Tibial artery (tissue), 4 donors: ENCODE measurements around the gene TSHZ2.

Experiments
- DNase-seq, 2 donors: peaks; one replicate each; pipeline ENCODE4 v3.0.0-alpha.2; 2019
- H3K27ac ChIP-seq, 2 donors: fragments of 200-600 bp; sonication (generic) in 1 of 2; 1 replicate in 1 of 2; 2 replicates in 1 of 2; pipeline ENCODE4 v1.5.1; 2018 to 2019; ENCODE audit warnings: mild to moderate bottlenecking in 1 of 2
- H3K27me3 ChIP-seq, 2 donors: fragments of 200-600 bp; sonication (generic) in 1 of 2; one replicate each; pipeline versions ENCODE4 v1.5.1 to v1.6.0; 2016 to 2019
- H3K36me3 ChIP-seq, 3 donors: fragments of 200-600 bp; sonication (generic) in 2 of 3; one replicate each; pipeline ENCODE4 v1.5.1; 2016 to 2019; ENCODE audit warnings: mild to moderate bottlenecking in 2 of 3
- H3K4me1 ChIP-seq, 4 donors: fragments of 200-600 bp; sonication (generic) in 2 of 4; 1 replicate in 3 of 4; 2 replicates in 1 of 4; pipeline ENCODE4 v1.5.1; 2016 to 2019
- H3K4me3 ChIP-seq, 2 donors: fragments of 200-600 bp; sonication (generic) in 1 of 2; 1 replicate in 1 of 2; 2 replicates in 1 of 2; pipeline ENCODE4 v1.5.1; 2018 to 2019; ENCODE audit warnings: mild to moderate bottlenecking in 2 of 2
- H3K9me3 ChIP-seq, 3 donors: fragments of 200-600 bp; sonication (generic) in 1 of 3; one replicate each; pipeline ENCODE4 v1.5.1; 2016 to 2019
- intact Hi-C: fragments of 100-400 bp; cut with DNase I; formaldehyde crosslinking; loops from one replicate; pipeline ENCODE4 v1.15.0; 2023; ENCODE audit warnings: low total_unique reads
- TF ChIP-seq, protein P1 (sequence below), 2 experiments: fragments of 200-600 bp in 1 of 2; fragments of 450-650 bp in 1 of 2; IDR thresholded peaks; one replicate each; pipeline ENCODE4 v1.5.1; 2017 to 2019; ENCODE audit warnings: antibody characterized with exemption in 2 of 2, mild to moderate bottlenecking in 1 of 2, moderate library complexity in 1 of 2

TSHZ2 gene

GRCh38 chr20:53216856-53217576, 244.9 kb downstream of the TSHZ2 start:
- Histone ChIP-seq H3K4me1 (no peaks in the 10 kb centered on the region), H3K4me3 (no peak overlapping the region), H3K9me3 (no peaks in the 10 kb centered on the region), H3K36me3 (no peaks in the 10 kb centered on the region), H3K27me3 (peaks cover 0 to 5% of the 10 kb centered on the region in 2 donors), H3K27ac (no peak overlapping the region)
- intact Hi-C loops: no loop called here
- TF ChIP-seq, protein P1, sequence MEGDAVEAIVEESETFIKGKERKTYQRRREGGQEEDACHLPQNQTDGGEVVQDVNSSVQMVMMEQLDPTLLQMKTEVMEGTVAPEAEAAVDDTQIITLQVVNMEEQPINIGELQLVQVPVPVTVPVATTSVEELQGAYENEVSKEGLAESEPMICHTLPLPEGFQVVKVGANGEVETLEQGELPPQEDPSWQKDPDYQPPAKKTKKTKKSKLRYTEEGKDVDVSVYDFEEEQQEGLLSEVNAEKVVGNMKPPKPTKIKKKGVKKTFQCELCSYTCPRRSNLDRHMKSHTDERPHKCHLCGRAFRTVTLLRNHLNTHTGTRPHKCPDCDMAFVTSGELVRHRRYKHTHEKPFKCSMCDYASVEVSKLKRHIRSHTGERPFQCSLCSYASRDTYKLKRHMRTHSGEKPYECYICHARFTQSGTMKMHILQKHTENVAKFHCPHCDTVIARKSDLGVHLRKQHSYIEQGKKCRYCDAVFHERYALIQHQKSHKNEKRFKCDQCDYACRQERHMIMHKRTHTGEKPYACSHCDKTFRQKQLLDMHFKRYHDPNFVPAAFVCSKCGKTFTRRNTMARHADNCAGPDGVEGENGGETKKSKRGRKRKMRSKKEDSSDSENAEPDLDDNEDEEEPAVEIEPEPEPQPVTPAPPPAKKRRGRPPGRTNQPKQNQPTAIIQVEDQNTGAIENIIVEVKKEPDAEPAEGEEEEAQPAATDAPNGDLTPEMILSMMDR (IDR thresholded peaks at IDR 0.05): peak; percentile 52 to 56
- peak; percentile 47 to 68 for DNase-seq

- no peaks in the 10 kb centered on the region for H3K4me1 ChIP-seq
- H3K4me3 ChIP-seq: no peak overlapping the region
- TF ChIP-seq, protein P1 (IDR thresholded peaks at IDR 0.05): no peak
- H3K9me3 ChIP-seq: no peaks in the 10 kb centered on the region
- no peaks in the 10 kb centered on the region for H3K36me3 ChIP-seq
- intact Hi-C loops: no loop called here
- no peak overlapping the region for H3K27ac ChIP-seq
- H3K27me3 ChIP-seq: peaks cover 0 to 5% of the 10 kb centered on the region in 2 donors
- DNase-seq: no peak
Measured at GRCh38 chr20:53220482-53221307, 248.5 kb downstream of the TSHZ2 start.

DNA sequence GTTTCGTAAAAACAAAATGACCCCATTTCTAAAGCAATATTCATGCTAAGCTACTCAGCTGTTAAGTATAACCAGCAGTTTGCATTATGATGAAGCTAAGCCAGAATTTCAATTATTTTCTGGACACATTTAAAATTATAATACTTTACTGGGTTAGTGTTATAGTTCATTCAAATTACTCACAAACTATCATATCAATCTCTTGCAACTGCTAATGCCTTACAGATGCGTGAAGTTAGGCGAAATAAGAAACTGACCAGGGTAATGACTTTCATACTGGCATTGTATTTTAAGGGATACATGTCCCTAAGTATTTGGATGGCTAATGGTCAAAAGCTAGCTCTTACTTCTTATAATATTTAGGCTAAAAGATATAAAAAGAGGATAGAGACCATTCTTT, 249.6 kb downstream of the TSHZ2 start:
- Histone ChIP-seq H3K4me3 (no peak overlapping the region), H3K4me1 (no peaks in the 10 kb centered on the region), H3K27me3 (peaks cover 0 to 3% of the 10 kb centered on the region in 2 donors), H3K27ac (no peak overlapping the region), H3K9me3 (no peaks in the 10 kb centered on the region), H3K36me3 (no peaks in the 10 kb centered on the region)
- TF ChIP-seq, protein P1 (IDR thresholded peaks at IDR 0.05): no peak
- no peak for DNase-seq
- intact Hi-C loops: no loop called here

GRCh38 chr20:53222416-53222815, 250.3 kb downstream of the TSHZ2 start:
- Histone ChIP-seq H3K4me1 (no peaks in the 10 kb centered on the region), H3K27me3 (no peaks in the 10 kb centered on the region), H3K27ac (no peak overlapping the region), H3K36me3 (no peaks in the 10 kb centered on the region), H3K9me3 (no peaks in the 10 kb centered on the region), H3K4me3 (no peak overlapping the region)
- TF ChIP-seq, protein P1 (IDR thresholded peaks at IDR 0.05): no peak
- intact Hi-C loops: no loop called here
- DNase-seq: no peak

GRCh38 chr20:53222932-53223331, 250.8 kb downstream of the TSHZ2 start:
- Histone ChIP-seq H3K9me3 (no peaks in the 10 kb centered on the region), H3K36me3 (no peaks in the 10 kb centered on the region), H3K27me3 (no peaks in the 10 kb centered on the region), H3K4me1 (no peaks in the 10 kb centered on the region), H3K4me3 (no peak overlapping the region), H3K27ac (no peak overlapping the region)
- no peak for DNase-seq
- intact Hi-C loops: no loop called here
- TF ChIP-seq, protein P1 (IDR thresholded peaks at IDR 0.05): no peak
